ENCODE results near the gene HELT. TPM values are rescaled to one million over a fixed set of nuclear protein-coding genes. Genes with fewer than 3 reads are reported as not detected.
"Not testable (repeated sequence)": the region's sequence is repeated elsewhere in the genome, so short reads cannot be mapped to it uniquely, and the experiment has no call there.

The HELT gene
- polyA plus RNA-seq, 1 experiment = not detected

- H3K27me3 ChIP-seq (ENCODE audit: control insufficient read depth, insufficient read depth, low read length) = peaks cover 18% of the 10 kb centered on the region
- DNase-seq (ENCODE audit: low read depth, low spot score) = no peak
- TF ChIP-seq CTCF (IDR thresholded peaks at IDR 0.05; ENCODE audit: low read depth, low read length) = peak; percentile 47
- H3K9me3 ChIP-seq (ENCODE audit: control insufficient read depth, insufficient read depth, low read length) = no peaks in the 10 kb centered on the region
- POLR2A ChIA-PET = no interaction called here
- no peak overlapping the region for H3K4me3 ChIP-seq (ENCODE audit: low read depth, low read length)
- CTCF ChIA-PET = interaction anchor here (1.0 to 3.4 kb wide), 7 partner anchors 22 to 238 kb away, joined by 3 to 19 read pairs (median 3); no protein-coding TSS in a partner anchor
- H3K27ac ChIP-seq (ENCODE audit: low read depth, low read length) = no peak overlapping the region
Measured at GRCh38 chr4:184983672-184984356, 34.5 kb upstream of the HELT start.

- H3K27me3 ChIP-seq (ENCODE audit: control insufficient read depth, insufficient read depth, low read length) = peaks cover 13% of the 10 kb centered on the region
- ChIA-PET POLR2A (no interaction called here), CTCF (interaction anchor here (1.2 kb wide), 1 partner anchor 108 kb away, joined by 3 read pairs; no protein-coding TSS in a partner anchor)
- TF ChIP-seq CTCF (IDR thresholded peaks at IDR 0.05; ENCODE audit: low read depth, low read length) = no peak
- DNase-seq (ENCODE audit: low read depth, low spot score) = no peak
- no peaks in the 10 kb centered on the region for H3K9me3 ChIP-seq (ENCODE audit: control insufficient read depth, insufficient read depth, low read length)
- H3K4me3 ChIP-seq (ENCODE audit: low read depth, low read length) = no peak overlapping the region
- H3K27ac ChIP-seq (ENCODE audit: low read depth, low read length) = no peak overlapping the region
Measured at GRCh38 chr4:184987493-184988031, 30.7 kb upstream of the HELT start.

- no peak overlapping the region for H3K27ac ChIP-seq (ENCODE audit: low read depth, low read length)
- no peak overlapping the region for H3K4me3 ChIP-seq (ENCODE audit: low read depth, low read length)
- peaks cover 17% of the 10 kb centered on the region for H3K27me3 ChIP-seq (ENCODE audit: control insufficient read depth, insufficient read depth, low read length)
- no peak for DNase-seq (ENCODE audit: low read depth, low spot score)
- POLR2A ChIA-PET = no interaction called here
- no peak for TF ChIP-seq CTCF (IDR thresholded peaks at IDR 0.05; ENCODE audit: low read depth, low read length)
- H3K9me3 ChIP-seq (ENCODE audit: control insufficient read depth, insufficient read depth, low read length) = no peaks in the 10 kb centered on the region
- CTCF ChIA-PET = interaction anchor here (1.2 kb wide), 1 partner anchor 107 kb away, joined by 3 read pairs; no protein-coding TSS in a partner anchor
Measured at GRCh38 chr4:184988611-184989010, 29.7 kb upstream of the HELT start.

- not testable (repeated sequence) for DNase-seq (ENCODE audit: low read depth, low spot score)
Measured at GRCh38 chr4:184989283-184989682, 29.0 kb upstream of the HELT start.

GRCh38 chr4:184990131-184990530, 28.2 kb upstream of the HELT start:
- POLR2A ChIA-PET; H3K4me3 ChIP-seq (ENCODE audit: low read depth, low read length): not testable (repeated sequence)
- H3K27me3 ChIP-seq (ENCODE audit: control insufficient read depth, insufficient read depth, low read length) = peaks cover 13% of the 10 kb centered on the region

More at GRCh38 chr4:184989283-184989682, 29.0 kb upstream of the HELT start:
- H3K27ac ChIP-seq (ENCODE audit: low read depth, low read length); H3K9me3 ChIP-seq (ENCODE audit: control insufficient read depth, insufficient read depth, low read length); H3K4me3 ChIP-seq (ENCODE audit: low read depth, low read length); POLR2A ChIA-PET; CTCF ChIA-PET: not testable (repeated sequence)
- H3K27me3 ChIP-seq (ENCODE audit: control insufficient read depth, insufficient read depth, low read length) = peaks cover 17% of the 10 kb centered on the region

GRCh38 chr4:184991860-184992259, 26.4 kb upstream of the HELT start:
- CTCF ChIA-PET = no interaction called here
- POLR2A ChIA-PET = no interaction called here
- no peak for DNase-seq (ENCODE audit: low read depth, low spot score)

More at GRCh38 chr4:184990131-184990530, 28.2 kb upstream of the HELT start:
- H3K27ac ChIP-seq (ENCODE audit: low read depth, low read length); DNase-seq (ENCODE audit: low read depth, low spot score); H3K9me3 ChIP-seq (ENCODE audit: control insufficient read depth, insufficient read depth, low read length); CTCF ChIA-PET: not testable (repeated sequence)

More at GRCh38 chr4:184991860-184992259, 26.4 kb upstream of the HELT start:
- no peaks in the 10 kb centered on the region for H3K9me3 ChIP-seq (ENCODE audit: control insufficient read depth, insufficient read depth, low read length)
- no peak overlapping the region for H3K27ac ChIP-seq (ENCODE audit: low read depth, low read length)
- H3K4me3 ChIP-seq (ENCODE audit: low read depth, low read length) = no peak overlapping the region
- no peak for TF ChIP-seq CTCF (IDR thresholded peaks at IDR 0.05; ENCODE audit: low read depth, low read length)
- peaks cover 12% of the 10 kb centered on the region for H3K27me3 ChIP-seq (ENCODE audit: control insufficient read depth, insufficient read depth, low read length)

Measured in AG04450 (cell line).